GM12878 (cell line): Measurements from ENCODE around the gene PTPRN2. TPM values are rescaled to one million over a fixed set of nuclear protein-coding genes. Genes with fewer than 3 reads are reported as not detected.
"Not testable (repeated sequence)": the region's sequence is repeated elsewhere in the genome, so short reads cannot be mapped to it uniquely, and the experiment has no call there.

Source experiments
- ATAC-seq: fragments of 200-7000 bp; cut with Tn5 transposase; 3 replicates; pipeline ENCODE4 v1.9.1; 2020; ENCODE audit warnings: mild to moderate bottlenecking, moderate library complexity
- BruUV-seq: library from RNA; stranded (reverse); fragments of 400-500 nt; replicated peaks from 2 replicates; lab custom pipeline; 2021; lab: Mats Ljungman, UMichigan
- CTCF ChIA-PET: fragments of 300-600 bp; sonication (Branson Sonifier 250); formaldehyde crosslinking; extraction: SDS; loops from one replicate; lab custom pipeline; 2021; ENCODE audit warnings: inconsistent platforms; lab: Yijun Ruan, JAX
- POLR2A ChIA-PET: fragments of 350-600 bp; formaldehyde crosslinking; extraction: SDS; loops from one replicate; lab custom pipeline; 2021; ENCODE audit warnings: inconsistent platforms; lab: Charles Lee
- RAD21 ChIA-PET: fragments of 300-600 bp; sonication (Branson Sonifier 250); formaldehyde crosslinking; loops from one replicate; lab custom pipeline; 2023; ENCODE audit warnings: antibody characterized with exemption; ENCODE audit not compliant: unreplicated experiment; lab: Charles Lee
- SMC1A ChIA-PET: fragments of 300-600 bp; sonication (Branson Sonifier 250); formaldehyde crosslinking; loops from one replicate; lab custom pipeline; 2023; ENCODE audit not compliant: unreplicated experiment, uncharacterized antibody; lab: Charles Lee
- DNase-seq: peaks from one replicate; pipeline ENCODE4 v3.0.0-alpha.2; 2011; ENCODE audit warnings: low read depth, low spot score
- FAIRE-seq: peaks from 3 replicates; lab custom pipeline; 2011; peaks lifted over from hg19 to GRCh38; lab: Jason Lieb, UNC
- H2AFZ ChIP-seq: 2 replicates; pipeline ENCODE4 v1.6.0; 2011; ENCODE audit warnings: low read depth, low read length, control low read depth; ENCODE audit not compliant: control insufficient read depth
- H3K27ac ChIP-seq: 2 replicates; pipeline ENCODE4 v1.5.1; 2011; ENCODE audit warnings: control low read depth; ENCODE audit not compliant: control insufficient read depth, insufficient read depth
- H3K27me3 ChIP-seq, 2 experiments: replicated peaks in 1 of 2; 2 replicates each; pipeline versions ENCODE4 v1.6.0 to v1.6.1; 2011; ENCODE audit warnings: low read length in 1 of 2; ENCODE audit not compliant: control insufficient read depth in 2 of 2, insufficient read depth in 2 of 2
- H3K36me3 ChIP-seq, 2 experiments: 2 replicates each; pipeline ENCODE4 v1.5.1; 2011; ENCODE audit warnings: low read length in 1 of 2; ENCODE audit not compliant: control insufficient read depth in 2 of 2, insufficient read depth in 2 of 2
- H3K4me1 ChIP-seq: 2 replicates; pipeline ENCODE4 v1.6.1; 2011; ENCODE audit warnings: mild to moderate bottlenecking, low read length, moderate library complexity, mixed read lengths; ENCODE audit not compliant: control insufficient read depth, insufficient read depth
- H3K4me2 ChIP-seq: 2 replicates; pipeline ENCODE4 v1.6.0; 2011; ENCODE audit warnings: control low read depth; ENCODE audit not compliant: control insufficient read depth, insufficient read depth
- H3K4me3 ChIP-seq: fragments of 200-600 bp; sonication (generic); 2 replicates; pipeline ENCODE4 v1.5.1; 2016
- H3K79me2 ChIP-seq: 2 replicates; pipeline ENCODE4 v1.6.0; 2011; ENCODE audit warnings: low read length; ENCODE audit not compliant: control insufficient read depth, insufficient read depth
- H3K9ac ChIP-seq: 2 replicates; pipeline ENCODE4 v1.8.0; 2011; ENCODE audit warnings: low read length, control low read depth, mixed read lengths; ENCODE audit not compliant: control insufficient read depth, insufficient read depth
- H3K9me3 ChIP-seq: replicated peaks from 3 replicates; pipeline ENCODE4 v1.5.1; 2011; ENCODE audit warnings: mild to moderate bottlenecking, low read length; ENCODE audit not compliant: control insufficient read depth, insufficient read depth
- H4K20me1 ChIP-seq: 2 replicates; pipeline ENCODE4 v1.6.0; 2011; ENCODE audit not compliant: control insufficient read depth, insufficient read depth
- EED ChIP-seq: sonication (generic); IDR thresholded peaks from 2 replicates; pipeline ENCODE4 v1.6.1; 2016; ENCODE audit warnings: antibody characterized with exemption, low read depth
- MTA3 ChIP-seq: IDR thresholded peaks from 2 replicates; pipeline ENCODE4 v1.6.1; 2012; ENCODE audit warnings: low read length, inconsistent platforms, borderline replicate concordance
- RBBP5 ChIP-seq: fragments of 200-600 bp; sonication (generic); conservative IDR thresholded peaks from 2 replicates; pipeline ENCODE4 v1.6.1; 2016
- RUNX3 ChIP-seq: IDR thresholded peaks from 2 replicates; pipeline ENCODE4 v1.6.1; 2012; ENCODE audit warnings: low read length, inconsistent platforms
- TAF1 ChIP-seq: IDR thresholded peaks from 2 replicates; pipeline ENCODE4 v1.6.1; 2011; ENCODE audit warnings: mild to moderate bottlenecking, low read depth, low read length, borderline replicate concordance
- WGBS: methylation state at CpG from one replicate; pipeline ENCODE4 v1.1.6; 2016; ENCODE audit warnings: low lambda C conversion rate; ENCODE audit not compliant: insufficient replicate concordance, insufficient coverage; ENCODE audit errors: missing lambda C conversion rate; 5-methylcytosine and 5-hydroxymethylcytosine counted together
- in situ Hi-C: fragments of 300-500 bp; cut with MboI; formaldehyde crosslinking; loops from 9 replicates; pipeline ENCODE4 v1.14.3; 2018; ENCODE audit warnings: mixed read lengths
- intact Hi-C: fragments of 100-400 bp; cut with micrococcal nuclease; formaldehyde crosslinking; loops from one replicate; pipeline ENCODE4 v1.14.2; 2022; ENCODE audit not compliant: unreplicated experiment
- polyA plus RNA-seq, 11 experiments: library from polyadenylated mRNA; depleted of rRNA in 4 of 11; unstranded in 6 of 11; stranded (reverse) in 5 of 11; fragments of >200 nt; fragmentation: Nextera tagmentation in 4 of 11; fragmentation: Illumina TruSeq in 1 of 11; extraction: Ambion mirVana in 4 of 11; extraction: Trizol in 1 of 11; gene quantifications; 1 replicate in 1 of 11; 2 replicates in 10 of 11; pipeline versions ENCODE4 v1.2.1 to v1.2.3, GENCODE V29; 2011 to 2016; ENCODE audit warnings: inconsistent platforms in 2 of 11, missing spikeins in 2 of 11, low read depth in 1 of 11
- total RNA-seq, 4 experiments: library from RNA; depleted of rRNA in 3 of 4; stranded (reverse); fragments of >200 nt in 3 of 4; fragmentation: Illumina TruSeq in 1 of 4; extraction: Trizol in 1 of 4; gene quantifications; 2 replicates each; pipeline versions ENCODE4 v1.2.1 to v1.2.3, GENCODE V29; 2013 to 2021

PTPRN2 gene
- total and polyA plus RNA-seq, 10 of the 15 experiments (the other 5 are each of a cell fraction or from before 2014, with no cell fraction given) = 5.4 TPM; not detected in 9

DNA sequence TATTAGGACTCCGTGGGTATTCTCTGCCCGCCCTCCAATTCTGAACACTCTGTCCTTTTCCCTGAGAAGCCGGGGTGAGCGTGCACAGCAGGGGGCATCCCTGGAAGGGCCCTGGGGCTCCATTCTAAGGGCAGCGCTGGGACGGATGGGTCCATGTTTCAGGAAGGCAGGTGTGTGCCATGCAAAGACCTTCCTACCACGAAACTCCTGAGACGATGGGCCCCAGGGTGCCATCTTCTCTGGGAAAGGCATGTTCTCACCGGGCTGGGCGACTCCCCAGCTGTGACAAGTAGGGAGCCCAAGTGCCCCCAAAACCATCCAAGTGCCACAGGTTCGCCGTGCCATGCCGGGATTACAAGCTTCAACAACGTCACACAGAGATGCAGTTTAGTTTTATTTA lies 994.1 kb downstream of the PTPRN2 start (continued):
- no peak for TF ChIP-seq MTA3

DNA sequence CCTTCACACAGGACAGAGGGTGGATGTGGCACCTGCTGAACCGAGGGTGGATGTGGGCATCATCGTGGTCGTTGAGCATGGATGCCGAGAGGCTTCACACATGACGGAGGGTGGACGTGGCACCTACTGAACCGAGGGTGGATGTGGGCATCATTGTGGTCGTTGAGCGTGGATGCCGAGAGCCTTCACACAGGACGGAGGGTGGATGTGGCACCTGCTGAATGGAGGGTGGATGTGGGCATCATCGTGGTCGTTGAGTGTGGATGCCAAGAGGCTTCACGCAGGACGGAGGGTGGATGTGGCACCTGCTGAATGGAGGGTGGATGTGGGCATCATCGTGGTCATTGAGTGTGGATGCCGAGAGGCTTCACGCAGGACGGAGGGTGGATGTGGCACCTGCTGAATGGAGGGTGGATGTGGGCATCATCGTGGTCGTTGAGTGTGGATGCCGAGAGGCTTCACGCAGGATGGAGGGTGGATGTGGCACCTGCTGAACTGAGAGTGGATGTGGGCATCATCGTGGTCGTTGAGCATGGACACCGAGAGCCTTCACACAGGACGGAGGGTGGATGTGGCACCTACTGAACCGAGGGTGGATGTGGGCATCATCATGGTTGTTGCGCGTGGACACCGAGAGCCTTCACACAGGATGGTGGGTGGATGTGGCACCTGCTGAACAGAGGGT lies 994.8 kb downstream of the PTPRN2 start:
- H3K4me1 ChIP-seq, CTCF ChIA-PET, H3K4me2 ChIP-seq, H2AFZ ChIP-seq, H3K9me3 ChIP-seq, H4K20me1 ChIP-seq, H3K4me3 ChIP-seq, DNase-seq, RAD21 ChIA-PET, POLR2A ChIA-PET, intact Hi-C loops, BruUV-seq, FAIRE-seq, H3K79me2 ChIP-seq, H3K27ac ChIP-seq, H3K27me3 ChIP-seq, SMC1A ChIA-PET, H3K36me3 ChIP-seq, ATAC-seq, in situ Hi-C loops, H3K9ac ChIP-seq: not testable (repeated sequence)
- 49% methylated on average over 28 of the region's 31 CpGs for WGBS

DNA sequence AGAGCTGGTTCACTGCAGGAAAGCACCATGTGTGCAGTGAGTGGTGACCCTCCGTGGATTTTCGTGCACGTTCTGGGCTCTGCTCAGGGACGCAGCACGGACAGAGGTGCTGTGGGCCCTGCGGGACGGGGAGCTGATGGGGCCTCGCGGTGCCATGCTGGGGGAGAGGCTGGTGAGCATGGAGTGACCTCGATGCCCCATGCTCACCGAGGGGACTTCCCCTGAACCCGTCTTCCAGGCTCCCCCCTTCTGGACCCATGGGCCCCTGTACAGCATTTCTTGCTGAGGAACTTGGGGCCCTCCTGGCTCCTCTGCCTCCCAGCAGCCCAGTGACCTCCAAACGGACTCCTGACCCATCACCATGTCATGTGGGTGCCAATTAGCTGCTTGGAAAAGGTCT lies 997.1 kb downstream of the PTPRN2 start:
- POLR2A ChIA-PET = no interaction called here
- Histone ChIP-seq H3K36me3 (no peaks in the 10 kb centered on the region), H3K9me3 (no peaks in the 10 kb centered on the region), H3K79me2 (no peaks in the 10 kb centered on the region), H3K9ac (no peak overlapping the region), H4K20me1 (no peaks in the 10 kb centered on the region), H3K4me1 (no peaks in the 10 kb centered on the region), H3K4me2 (no peak overlapping the region), H3K27me3 (no peaks in the 10 kb centered on the region), H3K4me3 (no peak overlapping the region), H3K27ac (no peak overlapping the region), H2AFZ (no peak overlapping the region)
- FAIRE-seq (no peak), DNase-seq (no peak), ATAC-seq (no peak)
- CTCF ChIA-PET = no interaction called here
- RAD21 ChIA-PET = no interaction called here
- no TSS peak for BruUV-seq
- SMC1A ChIA-PET = interaction anchor here (1.0 kb wide), 1 partner anchor 41 kb away, joined by 3 read pairs; no protein-coding TSS in a partner anchor
- intact Hi-C loops = no loop called here
- WGBS = 30% methylated on average over 11 of the region's 13 CpGs
- TF ChIP-seq RUNX3 = no peak
- TF ChIP-seq TAF1 = no peak
- TF ChIP-seq RBBP5 = no peak
- no peak for TF ChIP-seq EED
- in situ Hi-C loops = no loop called here
